ENCODE results near the gene FAM20B. TPM values are rescaled to one million over a fixed set of nuclear protein-coding genes. Genes with fewer than 3 reads are reported as not detected.

Gene FAM20B
- total and polyA plus RNA-seq, 2 of the 13 experiments (the other 11 are each of a cell fraction or from before 2014, with no cell fraction given), result 13.8 to 26.9 TPM

GRCh38 chr1:179002552-179003345 lies 22.9 kb upstream of the FAM20B start (continued):
- TF ChIP-seq MED8 (CRISPR knock-in tag; IDR thresholded peaks at IDR 0.05; ENCODE audit: insufficient replicate concordance) (no peak), ARHGAP35 (CRISPR knock-in tag; IDR thresholded peaks at IDR 0.05; ENCODE audit: borderline replicate concordance) (0 out of 2 replicates have a peak, but pooled peaks have one; percentile 34), CC2D1A (CRISPR knock-in tag; IDR thresholded peaks at IDR 0.05) (no peak), ARNT (IDR thresholded peaks at IDR 0.05) (no peak), NR3C1 (CRISPR knock-in tag; IDR thresholded peaks at IDR 0.05) (no peak), ZNF570 (CRISPR knock-in tag; IDR thresholded peaks at IDR 0.05; ENCODE audit: borderline replicate concordance) (no peak), MLX (CRISPR knock-in tag; IDR thresholded peaks at IDR 0.05) (no peak), HNF1B (CRISPR knock-in tag; IDR thresholded peaks at IDR 0.05) (peak; percentile 54), NFATC3 (CRISPR knock-in tag; IDR thresholded peaks at IDR 0.05) (no peak), ZNF343 (CRISPR knock-in tag; IDR thresholded peaks at IDR 0.05) (no peak; the same call in 1 of the 2 replicates), ZSCAN31 (CRISPR knock-in tag; IDR thresholded peaks at IDR 0.05; ENCODE audit: low read depth) (no peak), HOXA3 (CRISPR knock-in tag; IDR thresholded peaks at IDR 0.05) (no peak), ZNF879 (CRISPR knock-in tag; IDR thresholded peaks at IDR 0.05) (no peak), SOX6 (IDR thresholded peaks at IDR 0.05) (no peak), SOX6 (CRISPR knock-in tag; IDR thresholded peaks at IDR 0.05) (peak; percentile 75), FOXC1 (CRISPR knock-in tag; IDR thresholded peaks at IDR 0.05; ENCODE audit: borderline replicate concordance) (peak; percentile 74; the same call in 1 of the 2 replicates), ZNF567 (CRISPR knock-in tag; IDR thresholded peaks at IDR 0.05; ENCODE audit: borderline replicate concordance) (no peak; the same call in 1 of the 2 replicates), ATM (IDR thresholded peaks at IDR 0.05; ENCODE audit: borderline replicate concordance) (no peak), PRMT3 (CRISPR knock-in tag; IDR thresholded peaks at IDR 0.05; ENCODE audit: borderline replicate concordance, low read depth) (no peak), ZBTB39 (CRISPR knock-in tag; IDR thresholded peaks at IDR 0.05) (0 out of 2 replicates have a peak, but pooled peaks have one; percentile 43), ZFAT (CRISPR knock-in tag; conservative IDR thresholded peaks at IDR 0.05) (no peak), XBP1 (CRISPR knock-in tag; IDR thresholded peaks at IDR 0.05) (no peak), WIZ (CRISPR knock-in tag; IDR thresholded peaks at IDR 0.05) (no peak), ZNF546 (CRISPR knock-in tag; conservative IDR thresholded peaks at IDR 0.05) (0 out of 2 replicates have a peak, but pooled peaks have one; percentile 44), NR1H2 (CRISPR knock-in tag; IDR thresholded peaks at IDR 0.05; ENCODE audit: borderline replicate concordance, low read depth) (no peak)
